HG03025 (cell line): Measurements from ENCODE around the gene UBXN6.

ENCODE experiments used
- ATAC-seq: cut with Tn5 transposase; IDR thresholded peaks from one replicate; pipeline ENCODE4 v1.9.1; 2021; ENCODE audit warnings: mild to moderate bottlenecking, moderate library complexity; ENCODE audit not compliant: unreplicated experiment, low FRiP score

The UBXN6 gene

GRCh38 chr19:4443188-4443587, 14.4 kb downstream of the UBXN6 start:
- no peak for ATAC-seq

GRCh38 chr19:4442819-4443146, 14.8 kb downstream of the UBXN6 start:
- no peak for ATAC-seq

- no peak for ATAC-seq
These were observed 15.4 kb downstream of the UBXN6 start for GRCh38 chr19:4441994-4442818.

GRCh38 chr19:4439243-4439642, 18.4 kb downstream of the UBXN6 start:
- no peak for ATAC-seq

DNA sequence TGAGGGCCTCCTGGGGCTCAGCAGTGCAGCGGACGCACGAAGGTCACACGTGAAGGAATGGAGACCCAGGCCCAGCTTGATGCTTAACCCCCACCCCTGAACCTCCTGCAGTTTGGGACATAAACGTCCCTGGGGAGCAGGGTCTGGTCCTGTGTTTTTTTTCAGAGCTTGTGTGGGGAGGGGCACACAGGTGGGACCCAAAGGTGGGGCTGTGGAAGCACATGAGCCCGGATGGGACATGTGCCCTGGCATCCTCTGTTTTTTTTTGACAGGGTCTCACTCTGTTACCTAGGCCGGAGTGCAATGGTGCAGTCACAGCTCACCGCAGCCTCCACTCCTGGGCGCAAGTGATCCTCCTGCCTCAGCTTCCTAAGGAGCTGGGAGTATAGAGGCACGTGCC, 20.5 kb downstream of the UBXN6 start:
- ATAC-seq, result no peak

- no peak for ATAC-seq
These were observed 21.4 kb downstream of the UBXN6 start for GRCh38 chr19:4436231-4436630.

- ATAC-seq, result no peak
These were observed 23.2 kb downstream of the UBXN6 start for GRCh38 chr19:4434391-4434790.

DNA sequence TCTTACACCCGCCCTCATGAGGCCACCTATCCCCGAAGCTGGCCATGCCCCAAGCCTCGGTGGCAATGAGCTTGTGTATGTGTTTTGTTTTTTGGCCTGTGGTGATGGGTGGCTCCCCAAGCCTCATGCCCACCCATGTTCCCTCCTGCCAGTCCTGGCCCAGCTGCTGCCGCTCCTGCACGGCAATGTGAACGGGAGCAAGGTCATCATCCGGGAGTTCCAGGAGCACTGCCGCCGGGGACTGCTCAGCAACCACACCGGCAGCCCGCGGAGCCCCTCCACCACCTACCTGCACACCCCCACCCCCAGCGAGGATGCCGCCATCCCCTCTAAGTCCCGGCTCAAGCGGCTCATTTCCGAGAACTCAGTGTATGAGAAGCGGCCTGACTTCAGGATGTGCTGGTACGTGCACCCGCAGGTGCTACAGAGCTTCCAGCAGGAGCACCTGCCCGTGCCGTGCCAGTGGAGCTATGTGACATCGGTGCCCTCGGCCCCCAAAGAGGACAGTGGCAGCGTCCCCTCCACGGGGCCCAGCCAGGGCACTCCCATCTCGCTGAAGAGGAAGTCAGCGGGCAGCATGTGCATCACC, 24.6 kb downstream of the UBXN6 start:
- ATAC-seq, result no peak

DNA sequence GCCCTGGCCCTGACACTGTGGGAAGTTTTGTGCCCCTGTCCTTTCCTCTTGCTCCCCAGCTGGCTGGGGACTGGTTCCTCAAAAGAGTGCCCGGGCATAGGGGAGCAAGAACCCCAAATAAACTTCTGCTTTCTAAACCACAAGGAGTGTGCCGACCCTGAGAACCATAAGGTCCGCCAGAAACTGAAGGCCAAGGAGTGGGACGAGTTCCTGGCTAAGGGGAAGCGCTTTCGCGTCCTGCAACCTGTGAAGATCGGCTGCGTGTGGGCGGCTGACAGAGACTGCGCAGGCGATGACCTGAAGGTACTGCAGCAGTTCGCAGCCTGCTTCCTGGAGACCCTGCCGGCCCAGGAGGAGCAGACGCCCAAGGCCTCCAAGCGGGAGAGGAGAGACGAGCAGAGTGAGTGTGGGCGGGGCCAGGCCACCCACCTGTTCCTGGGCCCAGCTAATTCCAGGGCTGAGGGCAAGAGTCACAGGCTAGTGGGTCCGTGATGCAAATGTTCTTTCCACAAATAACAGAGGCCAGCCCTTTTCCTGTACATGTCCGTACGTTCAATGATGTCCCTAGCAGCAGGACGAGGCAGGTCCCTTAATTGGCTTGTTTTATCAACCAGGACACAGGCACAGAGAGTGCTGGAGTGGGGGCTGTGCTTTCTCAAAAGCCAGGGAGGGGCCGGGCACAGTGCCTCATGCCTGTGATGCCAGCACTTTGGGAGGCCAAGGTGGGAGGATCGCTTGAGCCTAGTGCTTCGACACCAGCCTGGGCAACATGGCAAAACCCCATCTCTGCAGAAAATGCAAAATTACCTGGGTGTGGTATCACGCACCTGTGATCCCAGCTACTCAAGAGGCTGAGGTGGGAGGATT, 25.6 kb downstream of the UBXN6 start:
- no peak for ATAC-seq

GRCh38 chr19:4431296-4431695, 26.3 kb downstream of the UBXN6 start:
- no peak for ATAC-seq

GRCh38 chr19:4430760-4431159, 26.8 kb downstream of the UBXN6 start:
- no peak for ATAC-seq

GRCh38 chr19:4429771-4430171, 27.8 kb downstream of the UBXN6 start:
- ATAC-seq, result no peak

- ATAC-seq, result no peak
These were observed 28.3 kb downstream of the UBXN6 start for GRCh38 chr19:4429256-4429655.

DNA sequence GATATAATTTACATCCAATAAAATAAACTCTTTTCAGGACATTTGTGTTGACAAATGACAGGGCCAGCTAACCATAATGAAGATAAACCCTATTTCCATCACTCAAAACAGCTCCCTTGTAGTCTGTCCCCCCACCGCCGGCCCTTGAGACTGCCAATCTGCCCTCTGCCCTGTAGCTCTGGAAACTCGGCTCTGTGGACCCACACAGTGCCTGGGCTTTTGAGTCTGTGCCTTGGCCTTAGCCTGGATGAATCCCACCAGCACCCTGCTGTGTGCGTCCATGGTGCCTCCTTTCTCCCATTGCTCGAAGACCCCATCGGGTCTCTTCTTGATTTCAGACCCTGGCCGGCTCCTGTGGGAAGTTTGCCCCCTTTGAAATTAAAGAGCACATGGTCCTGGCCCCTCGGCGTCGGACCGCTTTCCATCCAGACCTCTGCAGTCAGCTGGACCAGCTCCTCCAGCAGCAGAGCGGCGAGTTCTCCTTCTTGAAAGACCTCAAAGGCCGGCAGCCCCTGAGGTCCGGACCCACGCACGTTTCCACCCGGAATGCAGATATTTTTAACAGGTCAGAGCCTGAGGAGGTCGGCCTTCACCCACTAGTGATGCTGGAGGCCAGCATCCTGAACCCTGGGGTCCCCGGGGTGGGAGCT, 29.1 kb downstream of the UBXN6 start:
- no peak for ATAC-seq

- no peak for ATAC-seq
These were observed 32.1 kb downstream of the UBXN6 start for GRCh38 chr19:4425537-4425936.

- no peak for ATAC-seq
These were observed 34.0 kb downstream of the UBXN6 start for GRCh38 chr19:4423416-4424126.

GRCh38 chr19:4416268-4416667, 41.3 kb downstream of the UBXN6 start:
- ATAC-seq, result no peak

DNA sequence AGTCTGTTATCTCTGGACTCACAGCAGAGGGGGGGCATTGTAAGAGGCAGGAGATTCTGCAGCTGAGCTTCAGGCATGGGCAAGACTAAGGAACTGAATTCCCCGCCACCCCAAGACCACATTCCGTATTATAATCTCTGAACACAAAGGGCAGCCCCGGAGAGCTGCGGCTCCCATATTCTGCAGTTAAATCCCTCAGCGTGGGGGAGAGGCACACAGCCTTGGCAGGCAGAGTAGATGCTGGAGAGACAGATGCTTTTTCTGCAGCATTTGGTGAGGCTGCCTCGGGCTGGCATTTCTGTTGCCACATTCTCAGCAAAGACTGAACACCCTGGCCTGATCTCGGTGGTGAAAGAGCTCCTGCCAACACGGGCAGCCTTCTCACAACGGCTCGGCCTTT, 42.2 kb downstream of the UBXN6 start:
- no peak for ATAC-seq

DNA sequence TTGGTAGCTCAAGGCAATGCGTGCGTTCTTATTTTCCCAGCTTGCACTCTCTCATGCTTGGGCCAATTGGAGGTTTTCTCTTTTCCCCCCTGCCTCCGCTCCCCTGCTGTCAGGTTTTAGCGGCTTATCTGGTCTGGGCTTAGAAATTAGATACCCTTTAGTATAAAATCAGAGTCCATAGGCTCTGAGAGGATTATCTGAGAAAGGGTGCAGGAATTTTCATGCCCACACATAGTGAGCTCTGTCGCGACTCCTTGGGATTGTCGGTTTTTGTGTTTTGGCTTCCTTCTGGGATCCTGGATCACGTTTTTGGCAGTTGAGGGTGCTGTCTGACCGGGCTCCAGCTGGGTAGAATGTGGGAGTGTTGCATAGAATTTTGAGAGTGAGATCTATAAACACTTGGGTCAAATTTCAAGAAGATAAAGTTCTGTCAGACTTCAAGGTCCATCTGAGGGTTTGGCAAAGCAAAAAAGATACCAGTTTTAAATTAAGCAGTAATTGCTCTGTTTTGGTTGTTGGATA, 42.7 kb downstream of the UBXN6 start:
- no peak for ATAC-seq

DNA sequence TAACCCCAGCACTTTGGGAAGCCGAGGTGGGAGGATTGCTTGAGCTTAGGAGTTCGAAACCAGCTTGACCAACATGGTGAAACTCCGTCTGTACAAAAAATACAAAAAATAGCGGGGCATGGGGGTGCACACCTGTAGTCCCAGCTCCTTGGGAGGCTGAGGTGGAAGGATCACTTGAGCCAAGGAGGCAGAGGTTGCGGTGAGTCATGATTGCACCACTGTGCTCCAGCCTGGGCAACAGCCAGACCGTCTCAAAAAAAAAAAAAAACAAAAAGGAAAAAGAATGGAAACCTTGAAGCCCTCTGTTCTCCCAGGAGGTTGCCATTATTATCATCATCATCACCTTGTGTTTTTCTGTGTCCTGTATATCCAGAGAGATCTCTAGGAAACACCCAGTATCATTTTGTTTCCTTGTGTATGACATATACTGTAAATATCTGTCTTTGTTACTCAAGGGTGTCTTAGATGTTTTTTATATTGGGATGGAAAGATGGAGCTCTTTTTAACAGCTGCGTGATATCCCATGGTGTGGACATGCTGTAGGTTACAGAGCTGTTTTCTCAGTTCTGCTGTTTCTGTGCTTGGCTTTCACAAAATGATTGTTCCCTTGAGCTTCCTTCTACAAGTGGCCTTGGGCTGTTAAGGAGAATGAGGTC, 43.3 kb downstream of the UBXN6 start:
- ATAC-seq, result no peak
